HepG2 (cell line): ENCODE measurements around the gene RPL6. TPM values are rescaled to one million over a fixed set of nuclear protein-coding genes. Genes with fewer than 3 reads are reported as not detected.

Experiments
- EEA1 ChIP-seq: sonication (generic); formaldehyde crosslinking; IDR thresholded peaks from 2 replicates; pipeline ENCODE4 v1.5.1; 2020; ENCODE audit warnings: mild to moderate bottlenecking, missing genetic modification reagents, borderline replicate concordance
- HOMEZ ChIP-seq: IDR thresholded peaks from 2 replicates; pipeline ENCODE4 v1.6.1; 2016; ENCODE audit warnings: low read depth
- ISL2 ChIP-seq: sonication (generic); formaldehyde crosslinking; IDR thresholded peaks from 2 replicates; pipeline ENCODE4 v1.5.0; 2020; ENCODE audit warnings: missing genetic modification reagents
- JUND ChIP-seq: sonication (generic); formaldehyde crosslinking; IDR thresholded peaks from 2 replicates; pipeline ENCODE4 v1.8.0; 2022; ENCODE audit warnings: mild to moderate bottlenecking, missing genetic modification reagents
- MED1 ChIP-seq: sonication (generic); formaldehyde crosslinking; IDR thresholded peaks from 2 replicates; pipeline ENCODE4 v1.4.0; 2020; ENCODE audit warnings: missing genetic modification reagents
- TCF12 ChIP-seq, 2 experiments: fragments of 450-650 bp in 1 of 2; sonication (generic) in 1 of 2; formaldehyde crosslinking in 1 of 2; IDR thresholded peaks; 2 replicates each; pipeline versions ENCODE4 v1.6.1 to v1.8.0; 2017 to 2022; ENCODE audit warnings: antibody characterized with exemption in 1 of 2, mild to moderate bottlenecking in 1 of 2, missing genetic modification reagents in 1 of 2, moderate library complexity in 1 of 2
- TEAD2 ChIP-seq: sonication (generic); formaldehyde crosslinking; IDR thresholded peaks from 2 replicates; pipeline ENCODE4 v1.9.0; 2021; ENCODE audit warnings: missing genetic modification reagents
- ZBTB21 ChIP-seq: sonication (generic); formaldehyde crosslinking; IDR thresholded peaks from 2 replicates; pipeline ENCODE4 v1.4.0; 2020; ENCODE audit warnings: missing genetic modification reagents
- ZNF10 ChIP-seq: sonication (generic); formaldehyde crosslinking; IDR thresholded peaks from 2 replicates; pipeline ENCODE4 v1.4.0; 2020; ENCODE audit warnings: mild to moderate bottlenecking, low read depth, missing genetic modification reagents, borderline replicate concordance
- ZNF264 ChIP-seq: sonication (generic); formaldehyde crosslinking; IDR thresholded peaks from 2 replicates; pipeline ENCODE4 v1.4.0; 2020; ENCODE audit warnings: missing genetic modification reagents
- ZNF274 ChIP-seq: sonication (generic); formaldehyde crosslinking; IDR thresholded peaks from 2 replicates; pipeline ENCODE4 v1.5.1; 2020; ENCODE audit warnings: mild to moderate bottlenecking, missing genetic modification reagents
- ZNF317 ChIP-seq: sonication (generic); formaldehyde crosslinking; IDR thresholded peaks from 2 replicates; pipeline ENCODE4 v1.5.0; 2020; ENCODE audit warnings: mild to moderate bottlenecking, missing genetic modification reagents
- ZSCAN29 ChIP-seq: sonication (generic); formaldehyde crosslinking; conservative IDR thresholded peaks from 2 replicates; pipeline ENCODE4 v1.4.0; 2020; ENCODE audit warnings: mild to moderate bottlenecking, missing genetic modification reagents
- polyA plus RNA-seq, 8 experiments: library from polyadenylated mRNA; depleted of rRNA in 3 of 8; stranded (reverse) in 7 of 8; unstranded in 1 of 8; fragments of >200 nt; fragmentation: Illumina TruSeq in 4 of 8; extraction: Trizol in 4 of 8; gene quantifications; 2 replicates each; pipeline versions ENCODE4 v1.2.1 to v1.2.3, GENCODE V29; 2011 to 2016; ENCODE audit warnings: low read depth in 4 of 8, missing spikeins in 1 of 8, mixed read lengths in 1 of 8; ENCODE audit not compliant: insufficient read depth in 1 of 8
- total RNA-seq, 5 experiments: library from RNA; depleted of rRNA; stranded (reverse); fragments of >200 nt; fragmentation: Illumina TruSeq; extraction: Trizol; gene quantifications; 2 replicates each; pipeline ENCODE4 v1.2.3, GENCODE V29; 2016; ENCODE audit warnings: low read depth in 1 of 5
- TF ChIP-seq, protein P1 (sequence below): sonication (generic); formaldehyde crosslinking; conservative IDR thresholded peaks from 2 replicates; pipeline ENCODE4 v1.8.0; 2022; ENCODE audit warnings: mild to moderate bottlenecking, moderate library complexity, missing genetic modification reagents
- TF ChIP-seq, protein P2 (sequence below): IDR thresholded peaks from 2 replicates; pipeline ENCODE4 v1.6.1; 2016; ENCODE audit warnings: control low read depth

RPL6 gene
- total and polyA plus RNA-seq, 2 of the 13 experiments (the other 11 are each of a cell fraction or from before 2014, with no cell fraction given) = 1,551 to 1,719 TPM

- TF ChIP-seq TCF12 (IDR thresholded peaks at IDR 0.05) = no peak
- peak; percentile 36; the same call in 1 of the 2 replicates for TF ChIP-seq TCF12 (CRISPR knock-in tag; IDR thresholded peaks at IDR 0.05)
- TF ChIP-seq, protein P1, sequence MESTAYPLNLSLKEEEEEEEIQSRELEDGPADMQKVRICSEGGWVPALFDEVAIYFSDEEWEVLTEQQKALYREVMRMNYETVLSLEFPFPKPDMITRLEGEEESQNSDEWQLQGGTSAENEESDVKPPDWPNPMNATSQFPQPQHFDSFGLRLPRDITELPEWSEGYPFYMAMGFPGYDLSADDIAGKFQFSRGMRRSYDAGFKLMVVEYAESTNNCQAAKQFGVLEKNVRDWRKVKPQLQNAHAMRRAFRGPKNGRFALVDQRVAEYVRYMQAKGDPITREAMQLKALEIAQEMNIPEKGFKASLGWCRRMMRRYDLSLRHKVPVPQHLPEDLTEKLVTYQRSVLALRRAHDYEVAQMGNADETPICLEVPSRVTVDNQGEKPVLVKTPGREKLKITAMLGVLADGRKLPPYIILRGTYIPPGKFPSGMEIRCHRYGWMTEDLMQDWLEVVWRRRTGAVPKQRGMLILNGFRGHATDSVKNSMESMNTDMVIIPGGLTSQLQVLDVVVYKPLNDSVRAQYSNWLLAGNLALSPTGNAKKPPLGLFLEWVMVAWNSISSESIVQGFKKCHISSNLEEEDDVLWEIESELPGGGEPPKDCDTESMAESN (CRISPR knock-in tag) = no peak
- peak; percentile 22; the same call in 1 of the 2 replicates for TF ChIP-seq MED1 (CRISPR knock-in tag)
- no peak for TF ChIP-seq TEAD2 (CRISPR knock-in tag)
- peak; percentile 61 for TF ChIP-seq ZNF274 (CRISPR knock-in tag)
- TF ChIP-seq, protein P2, sequence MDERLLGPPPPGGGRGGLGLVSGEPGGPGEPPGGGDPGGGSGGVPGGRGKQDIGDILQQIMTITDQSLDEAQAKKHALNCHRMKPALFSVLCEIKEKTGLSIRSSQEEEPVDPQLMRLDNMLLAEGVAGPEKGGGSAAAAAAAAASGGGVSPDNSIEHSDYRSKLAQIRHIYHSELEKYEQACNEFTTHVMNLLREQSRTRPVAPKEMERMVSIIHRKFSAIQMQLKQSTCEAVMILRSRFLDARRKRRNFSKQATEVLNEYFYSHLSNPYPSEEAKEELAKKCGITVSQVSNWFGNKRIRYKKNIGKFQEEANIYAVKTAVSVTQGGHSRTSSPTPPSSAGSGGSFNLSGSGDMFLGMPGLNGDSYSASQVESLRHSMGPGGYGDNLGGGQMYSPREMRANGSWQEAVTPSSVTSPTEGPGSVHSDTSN (CRISPR knock-in tag) = no peak
- TF ChIP-seq HOMEZ (CRISPR knock-in tag) = no peak; the same call in 1 of the 2 replicates
- no peak for TF ChIP-seq ZNF264 (CRISPR knock-in tag)
- peak; percentile 56; the same call in 1 of the 2 replicates for TF ChIP-seq ZNF317 (CRISPR knock-in tag)
- no peak for TF ChIP-seq EEA1 (CRISPR knock-in tag)
- TF ChIP-seq ISL2 (CRISPR knock-in tag) = peak; percentile 49; the same call in 1 of the 2 replicates
- TF ChIP-seq ZBTB21 (CRISPR knock-in tag) = no peak
- TF ChIP-seq ZNF10 (CRISPR knock-in tag) = no peak
- TF ChIP-seq JUND (CRISPR knock-in tag) = no peak
- TF ChIP-seq ZSCAN29 (CRISPR knock-in tag) = peak; percentile 78
These were observed 27.3 kb downstream of the RPL6 start, which contains the start of gene HECTD4 (continued) for GRCh38 chr12:112381883-112382796.
